Neuronal stem cell (in vitro differentiated cells): ENCODE measurements around the gene RHOU.

Source experiments
- DNase-seq: peaks from one replicate; pipeline ENCODE4 v3.0.0-alpha.2; 2013; ENCODE audit warnings: low spot score
- H2AFZ ChIP-seq: one replicate; pipeline ENCODE4 v1.6.1; 2013; ENCODE audit warnings: mild to moderate bottlenecking, low read length, inconsistent platforms
- H2AK5ac ChIP-seq: 2 replicates; pipeline ENCODE4 v1.6.1; 2013; ENCODE audit warnings: low read depth, mild to moderate bottlenecking, inconsistent platforms, low read length, moderate library complexity, mixed read lengths
- H2BK120ac ChIP-seq: 2 replicates; pipeline ENCODE4 v1.6.1; 2013; ENCODE audit warnings: low read depth, mild to moderate bottlenecking, inconsistent platforms, low read length, moderate library complexity, mixed read lengths
- H2BK12ac ChIP-seq: one replicate; pipeline ENCODE4 v1.6.1; 2013; ENCODE audit warnings: low read length, inconsistent platforms
- H2BK15ac ChIP-seq: 2 replicates; pipeline ENCODE4 v1.6.1; 2013; ENCODE audit warnings: mild to moderate bottlenecking, low read length, inconsistent platforms, mixed read lengths
- H2BK5ac ChIP-seq: one replicate; pipeline ENCODE4 v1.6.1; 2013; ENCODE audit warnings: inconsistent platforms, mild to moderate bottlenecking, low read length, moderate library complexity
- H3K14ac ChIP-seq: one replicate; pipeline ENCODE4 v1.6.1; 2013; ENCODE audit warnings: low read length, inconsistent platforms
- H3K18ac ChIP-seq: 2 replicates; pipeline ENCODE4 v1.6.1; 2013; ENCODE audit warnings: low read length, inconsistent platforms
- H3K23ac ChIP-seq: 2 replicates; pipeline ENCODE4 v1.6.1; 2013; ENCODE audit warnings: low read depth, mild to moderate bottlenecking, mixed read lengths, low read length, inconsistent platforms; ENCODE audit not compliant: poor library complexity
- H3K27ac ChIP-seq: replicated peaks from 3 replicates; pipeline ENCODE4 v1.5.1; 2013; ENCODE audit warnings: low read length, inconsistent platforms
- H3K27me3 ChIP-seq, 3 experiments: 2 replicates each; pipeline ENCODE4 v1.6.1; 2013; ENCODE audit warnings: low read length in 3 of 3, mild to moderate bottlenecking in 2 of 3, inconsistent platforms in 1 of 3, low read depth in 1 of 3, mixed read lengths in 1 of 3, moderate library complexity in 1 of 3; ENCODE audit not compliant: control insufficient read depth in 3 of 3, insufficient read depth in 3 of 3
- H3K36me3 ChIP-seq, 2 donors: replicated peaks in 1 of 2; 2 replicates each; pipeline ENCODE4 v1.6.1; 2013; ENCODE audit warnings: low read length in 2 of 2; ENCODE audit not compliant: control insufficient read depth in 2 of 2, insufficient read depth in 2 of 2
- H3K4ac ChIP-seq: 2 replicates; pipeline ENCODE4 v1.6.1; 2013; ENCODE audit warnings: inconsistent platforms, mild to moderate bottlenecking, low read length, moderate library complexity
- H3K4me1 ChIP-seq, 2 donors: 1 replicate in 1 of 2; 2 replicates in 1 of 2; pipeline ENCODE4 v1.6.1; 2013; ENCODE audit warnings: low read length in 2 of 2, low read depth in 1 of 2; ENCODE audit not compliant: control insufficient read depth in 2 of 2, insufficient read depth in 1 of 2
- H3K4me2 ChIP-seq: one replicate; pipeline ENCODE4 v1.6.1; 2013; ENCODE audit warnings: mild to moderate bottlenecking, low read length, inconsistent platforms; ENCODE audit not compliant: insufficient read depth, poor library complexity, severe bottlenecking
- H3K4me3 ChIP-seq, 2 donors: 2 replicates each; pipeline ENCODE4 v1.5.1; 2013; ENCODE audit warnings: low read length in 2 of 2, mild to moderate bottlenecking in 2 of 2, inconsistent platforms in 1 of 2, moderate library complexity in 1 of 2
- H3K79me1 ChIP-seq: one replicate; pipeline ENCODE4 v1.6.1; 2013; ENCODE audit warnings: low read depth, mild to moderate bottlenecking, inconsistent platforms, low read length, moderate library complexity
- H3K9ac ChIP-seq: one replicate; pipeline ENCODE4 v1.6.1; 2013; ENCODE audit warnings: mild to moderate bottlenecking, low read depth, low read length, inconsistent platforms; ENCODE audit not compliant: poor library complexity
- H3K9me3 ChIP-seq, 2 donors: replicated peaks in 1 of 2; 2 replicates each; pipeline versions ENCODE3 to v1.6.1; 2013; ENCODE audit warnings: low read length in 2 of 2, mild to moderate bottlenecking in 2 of 2, inconsistent platforms in 1 of 2, low read depth in 1 of 2, mixed read lengths in 1 of 2, moderate library complexity in 1 of 2; ENCODE audit not compliant: control insufficient read depth in 2 of 2, insufficient read depth in 1 of 2
- H4K8ac ChIP-seq: one replicate; pipeline ENCODE4 v1.6.1; 2013; ENCODE audit warnings: low read depth, mild to moderate bottlenecking, inconsistent platforms, low read length, moderate library complexity
- H4K91ac ChIP-seq: one replicate; pipeline ENCODE4 v1.6.1; 2013; ENCODE audit warnings: low read length, low read depth, mild to moderate bottlenecking, inconsistent platforms; ENCODE audit not compliant: poor library complexity
- WGBS, 2 donors: extraction: QIAGEN DNeasy Blood & Tissue Kit; methylation state at CpG; one replicate each; pipeline ENCODE4 v1.1.7; 2013; ENCODE audit warnings: missing lambda C conversion rate in 2 of 2, mixed read lengths in 1 of 2; ENCODE audit not compliant: insufficient read length in 2 of 2, insufficient replicate concordance in 1 of 2; ENCODE audit errors: extremely low coverage in 2 of 2; 5-methylcytosine and 5-hydroxymethylcytosine counted together

The RHOU gene

GRCh38 chr1:228778961-228779360 is 43.7 kb downstream of the RHOU start:
- no peak overlapping the region for H2AFZ ChIP-seq
- no peaks in the 10 kb centered on the region for H3K36me3 ChIP-seq
- H4K8ac ChIP-seq: no peak overlapping the region
- no peak overlapping the region for H3K18ac ChIP-seq
- H3K9ac ChIP-seq: no peak overlapping the region
- no peak overlapping the region for H2BK12ac ChIP-seq
- no peak overlapping the region for H3K23ac ChIP-seq
- H2AK5ac ChIP-seq: no peak overlapping the region
- no peak overlapping the region for H2BK5ac ChIP-seq
- no peak overlapping the region for H2BK15ac ChIP-seq
- no peaks in the 10 kb centered on the region for H3K79me1 ChIP-seq
- no peak overlapping the region for H3K14ac ChIP-seq
- no peak overlapping the region for H3K27ac ChIP-seq
- no peak for DNase-seq
- H3K27me3 ChIP-seq: no peaks in the 10 kb centered on the region
- H3K4me1 ChIP-seq: peaks cover 0 to 6% of the 10 kb centered on the region in 2 donors
- H3K4me2 ChIP-seq: no peak overlapping the region
- H4K91ac ChIP-seq: no peak overlapping the region
- no peak overlapping the region for H3K4ac ChIP-seq
- H3K9me3 ChIP-seq: no peaks in the 10 kb centered on the region
- H2BK120ac ChIP-seq: no peak overlapping the region
- H3K4me3 ChIP-seq: no peak overlapping the region

- Histone ChIP-seq H2AK5ac (no peak overlapping the region), H4K8ac (no peak overlapping the region), H3K79me1 (no peaks in the 10 kb centered on the region), H3K14ac (no peak overlapping the region), H3K36me3 (no peaks in the 10 kb centered on the region), H3K4ac (no peak overlapping the region), H3K4me1 (peaks cover 0 to 6% of the 10 kb centered on the region in 2 donors), H2BK5ac (no peak overlapping the region), H3K4me3 (no peak overlapping the region), H3K4me2 (peak overlapping the region; percentile 26), H3K9ac (no peak overlapping the region), H2BK120ac (no peak overlapping the region), H4K91ac (no peak overlapping the region), H3K9me3 (no peaks in the 10 kb centered on the region), H2AFZ (no peak overlapping the region), H2BK12ac (no peak overlapping the region), H3K27me3 (no peaks in the 10 kb centered on the region), H2BK15ac (no peak overlapping the region), H3K23ac (no peak overlapping the region), H3K27ac (no peak overlapping the region), H3K18ac (no peak overlapping the region)
- DNase-seq: no peak
- no CpG with 5 or more reads among the region's 8 CpGs for WGBS, 2 donors
Measured at GRCh38 chr1:228781161-228781808, 46.0 kb downstream of the RHOU start.

GRCh38 chr1:228781809-228782661 is 46.8 kb downstream of the RHOU start:
- Histone ChIP-seq H2AFZ (no peak overlapping the region), H3K27ac (no peak overlapping the region), H3K79me1 (no peaks in the 10 kb centered on the region), H2BK12ac (no peak overlapping the region), H3K9me3 (no peaks in the 10 kb centered on the region), H3K4me1 (peaks cover 0 to 6% of the 10 kb centered on the region in 2 donors), H4K91ac (no peak overlapping the region), H3K9ac (peak overlapping the region; percentile 56), H2BK120ac (no peak overlapping the region), H3K14ac (peak overlapping the region; percentile 10), H2AK5ac (no peak overlapping the region), H3K27me3 (no peaks in the 10 kb centered on the region), H3K4me2 (no peak overlapping the region), H2BK15ac (no peak overlapping the region), H3K23ac (peak overlapping the region; percentile 23), H3K18ac (no peak overlapping the region), H3K4me3 (peak overlapping the region in 1 of 2 donors; percentile 40), H3K4ac (no peak overlapping the region), H2BK5ac (no peak overlapping the region), H4K8ac (no peak overlapping the region), H3K36me3 (no peaks in the 10 kb centered on the region)
- WGBS, 2 donors: 100% methylated on average over 1 of the region's 10 CpGs; no CpG with 5 or more reads in 1 of the 2 donors
- no peak for DNase-seq

- 100% methylated on average over 1 of the region's 5 CpGs; no CpG with 5 or more reads in 1 of the 2 donors for WGBS, 2 donors
- Histone ChIP-seq H2BK12ac (no peak overlapping the region), H3K9ac (no peak overlapping the region), H3K14ac (no peak overlapping the region), H4K8ac (no peak overlapping the region), H3K4me3 (peak overlapping the region in 1 of 2 donors; percentile 40), H2AK5ac (no peak overlapping the region), H4K91ac (no peak overlapping the region), H2BK5ac (no peak overlapping the region), H3K79me1 (no peaks in the 10 kb centered on the region), H3K18ac (no peak overlapping the region), H3K23ac (no peak overlapping the region), H3K36me3 (no peaks in the 10 kb centered on the region), H3K4me1 (peaks cover 0 to 6% of the 10 kb centered on the region in 2 donors), H3K4ac (no peak overlapping the region), H3K27ac (no peak overlapping the region), H3K9me3 (no peaks in the 10 kb centered on the region), H2AFZ (no peak overlapping the region), H2BK120ac (no peak overlapping the region), H3K4me2 (no peak overlapping the region), H2BK15ac (no peak overlapping the region), H3K27me3 (no peaks in the 10 kb centered on the region)
- no peak for DNase-seq
Measured at GRCh38 chr1:228782662-228783417, 47.6 kb downstream of the RHOU start.
